BJ (cell line): ENCODE measurements around the gene CFAP97D2. TPM values are rescaled to one million over a fixed set of nuclear protein-coding genes. Genes with fewer than 3 reads are reported as not detected.

Experiments used
- CTCF ChIA-PET: fragments of 350-600 bp; formaldehyde crosslinking; extraction: SDS; loops from one replicate; lab custom pipeline; 2021; ENCODE audit warnings: antibody characterized with exemption, inconsistent platforms; lab: Yijun Ruan, JAX
- POLR2A ChIA-PET: fragments of 300-600 bp; sonication (Branson Sonifier 250); formaldehyde crosslinking; extraction: SDS; loops from one replicate; lab custom pipeline; 2021; ENCODE audit warnings: antibody characterized with exemption; lab: Charles Lee
- DNase-seq: peaks from one replicate; pipeline ENCODE4 v3.0.0-alpha.2; 2011; ENCODE audit warnings: low read depth
- H3K27me3 ChIP-seq: 2 replicates; pipeline ENCODE4 v1.6.0; 2011; ENCODE audit warnings: low read length; ENCODE audit not compliant: control insufficient read depth, insufficient read depth
- H3K36me3 ChIP-seq: 2 replicates; pipeline ENCODE4 v1.5.1; 2011; ENCODE audit warnings: low read length; ENCODE audit not compliant: control insufficient read depth, insufficient read depth
- H3K4me3 ChIP-seq: 2 replicates; pipeline ENCODE4 v1.5.1; 2011; ENCODE audit warnings: low read depth, mild to moderate bottlenecking, control low read depth, low read length
- polyA plus RNA-seq: library from polyadenylated mRNA; depleted of rRNA; stranded (reverse); fragments of >200 nt; gene quantifications from 2 replicates; pipeline ENCODE4 v1.2.3, GENCODE V29; 2011
- TF ChIP-seq, protein P1 (sequence below): IDR thresholded peaks from 2 replicates; pipeline ENCODE4 v1.5.1; 2011; ENCODE audit warnings: low read depth, mild to moderate bottlenecking, control low read depth, inconsistent platforms, low read length, moderate library complexity; ENCODE audit not compliant: insufficient read depth

Gene CFAP97D2
- polyA plus RNA-seq, 1 experiment: not detected

DNA sequence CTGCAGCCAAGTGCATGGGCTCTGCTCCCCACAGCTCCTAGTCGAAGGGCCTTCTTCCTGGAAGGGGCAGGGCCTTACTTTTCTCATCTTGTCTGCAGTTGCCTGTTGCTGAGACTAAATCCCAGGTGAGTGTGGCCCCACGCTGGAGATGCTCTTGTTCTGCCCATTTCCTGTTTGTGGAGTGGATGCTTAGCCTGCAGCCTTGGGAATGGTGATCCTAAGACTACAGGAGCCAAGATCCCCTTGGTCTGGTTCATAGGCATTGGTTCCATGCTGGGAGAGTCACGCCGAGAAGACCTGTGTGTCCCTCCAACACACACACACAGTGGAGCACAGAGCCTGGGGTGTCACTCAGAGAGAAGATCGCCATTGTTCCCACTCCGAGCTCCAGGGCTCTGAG lies 23.5 kb downstream of the CFAP97D2 start:
- TF ChIP-seq, protein P1, sequence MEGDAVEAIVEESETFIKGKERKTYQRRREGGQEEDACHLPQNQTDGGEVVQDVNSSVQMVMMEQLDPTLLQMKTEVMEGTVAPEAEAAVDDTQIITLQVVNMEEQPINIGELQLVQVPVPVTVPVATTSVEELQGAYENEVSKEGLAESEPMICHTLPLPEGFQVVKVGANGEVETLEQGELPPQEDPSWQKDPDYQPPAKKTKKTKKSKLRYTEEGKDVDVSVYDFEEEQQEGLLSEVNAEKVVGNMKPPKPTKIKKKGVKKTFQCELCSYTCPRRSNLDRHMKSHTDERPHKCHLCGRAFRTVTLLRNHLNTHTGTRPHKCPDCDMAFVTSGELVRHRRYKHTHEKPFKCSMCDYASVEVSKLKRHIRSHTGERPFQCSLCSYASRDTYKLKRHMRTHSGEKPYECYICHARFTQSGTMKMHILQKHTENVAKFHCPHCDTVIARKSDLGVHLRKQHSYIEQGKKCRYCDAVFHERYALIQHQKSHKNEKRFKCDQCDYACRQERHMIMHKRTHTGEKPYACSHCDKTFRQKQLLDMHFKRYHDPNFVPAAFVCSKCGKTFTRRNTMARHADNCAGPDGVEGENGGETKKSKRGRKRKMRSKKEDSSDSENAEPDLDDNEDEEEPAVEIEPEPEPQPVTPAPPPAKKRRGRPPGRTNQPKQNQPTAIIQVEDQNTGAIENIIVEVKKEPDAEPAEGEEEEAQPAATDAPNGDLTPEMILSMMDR: no peak
- peaks cover 21% of the 10 kb centered on the region for H3K27me3 ChIP-seq
- ChIA-PET CTCF (interaction anchor here (1.4 kb wide), 1 partner anchor 12 kb away, joined by 3 read pairs; no protein-coding TSS in a partner anchor), POLR2A (interaction anchor here (0.6 kb wide), 1 partner anchor 57 kb away, joined by 3 read pairs; no protein-coding TSS in a partner anchor)
- no peak for DNase-seq
- no peak overlapping the region for H3K4me3 ChIP-seq
- no peaks in the 10 kb centered on the region for H3K36me3 ChIP-seq

DNA sequence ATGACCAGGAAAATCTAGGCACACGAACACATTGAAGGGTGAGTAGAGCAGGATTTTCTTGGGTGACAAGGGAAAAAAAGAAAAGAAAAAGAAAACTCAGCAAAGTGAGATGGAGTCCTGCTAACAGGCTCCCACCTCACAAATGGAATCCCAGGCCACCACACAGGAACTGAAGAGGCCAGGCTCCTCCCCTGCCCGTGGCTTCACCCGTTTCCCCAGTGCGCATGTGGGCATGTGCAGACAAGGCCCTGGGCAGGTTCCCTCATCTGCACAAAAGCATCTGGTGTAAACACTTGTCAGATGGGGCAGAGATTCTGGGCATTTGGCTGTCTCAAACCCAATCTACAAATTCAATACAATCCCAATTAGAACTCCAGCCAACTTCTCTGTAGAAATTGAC lies 24.5 kb downstream of the CFAP97D2 start:
- Histone ChIP-seq H3K4me3 (no peak overlapping the region), H3K36me3 (no peaks in the 10 kb centered on the region), H3K27me3 (peaks cover 21% of the 10 kb centered on the region)
- TF ChIP-seq, protein P1: no peak
- DNase-seq: no peak
- POLR2A ChIA-PET: no interaction called here
- CTCF ChIA-PET: no interaction called here

DNA sequence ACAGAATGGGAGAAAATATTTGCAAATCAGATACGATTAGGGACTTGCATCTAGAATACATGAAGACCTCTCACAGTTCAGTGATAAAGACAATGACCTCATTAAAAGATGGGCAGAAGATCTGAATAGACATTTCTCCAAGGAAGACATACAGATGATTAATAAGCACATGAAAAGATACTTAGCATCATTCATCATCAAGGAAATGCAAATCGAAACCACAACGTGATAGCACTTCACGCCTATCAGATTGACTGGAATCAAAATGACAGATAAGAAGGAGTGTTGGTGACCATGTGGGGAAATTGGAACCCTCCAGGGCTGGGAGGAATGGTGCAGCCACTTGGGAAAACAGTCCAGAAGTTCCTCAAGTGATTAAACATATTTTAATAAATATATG lies 25.8 kb downstream of the CFAP97D2 start:
- CTCF ChIA-PET: interaction anchor here (1.4 kb wide), 1 partner anchor 21 kb away, joined by 3 read pairs; no protein-coding TSS in a partner anchor

DNA sequence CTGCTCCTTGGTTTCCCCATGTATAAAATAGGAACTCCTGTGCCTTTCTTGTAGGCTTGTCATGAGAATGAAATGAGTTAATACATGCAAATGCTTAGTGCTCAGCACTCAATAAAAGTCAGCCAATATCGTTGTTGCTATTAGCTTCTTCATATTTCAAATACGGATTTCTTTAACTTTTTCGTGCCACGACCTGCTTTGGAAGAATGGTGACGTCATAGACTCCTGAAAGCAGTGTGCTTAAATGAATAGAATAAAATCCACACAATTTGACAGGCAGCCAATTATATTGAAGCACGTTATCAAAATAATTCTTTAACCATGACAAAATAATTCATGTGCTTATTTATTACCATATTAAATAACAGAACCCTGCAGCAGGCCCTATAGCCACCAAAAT lies 29.1 kb downstream of the CFAP97D2 start:
- ChIA-PET POLR2A (no interaction called here), CTCF (no interaction called here)
- Histone ChIP-seq H3K4me3 (no peak overlapping the region), H3K36me3 (no peaks in the 10 kb centered on the region), H3K27me3 (peaks cover 9% of the 10 kb centered on the region)
- TF ChIP-seq, protein P1: no peak
- no peak for DNase-seq

More for the DNA sequence above, 25.8 kb downstream of the CFAP97D2 start:
- TF ChIP-seq, protein P1: no peak
- no peak for DNase-seq
- POLR2A ChIA-PET: no interaction called here
- H3K4me3 ChIP-seq: no peak overlapping the region
- H3K27me3 ChIP-seq: peaks cover 21% of the 10 kb centered on the region
- no peaks in the 10 kb centered on the region for H3K36me3 ChIP-seq

DNA sequence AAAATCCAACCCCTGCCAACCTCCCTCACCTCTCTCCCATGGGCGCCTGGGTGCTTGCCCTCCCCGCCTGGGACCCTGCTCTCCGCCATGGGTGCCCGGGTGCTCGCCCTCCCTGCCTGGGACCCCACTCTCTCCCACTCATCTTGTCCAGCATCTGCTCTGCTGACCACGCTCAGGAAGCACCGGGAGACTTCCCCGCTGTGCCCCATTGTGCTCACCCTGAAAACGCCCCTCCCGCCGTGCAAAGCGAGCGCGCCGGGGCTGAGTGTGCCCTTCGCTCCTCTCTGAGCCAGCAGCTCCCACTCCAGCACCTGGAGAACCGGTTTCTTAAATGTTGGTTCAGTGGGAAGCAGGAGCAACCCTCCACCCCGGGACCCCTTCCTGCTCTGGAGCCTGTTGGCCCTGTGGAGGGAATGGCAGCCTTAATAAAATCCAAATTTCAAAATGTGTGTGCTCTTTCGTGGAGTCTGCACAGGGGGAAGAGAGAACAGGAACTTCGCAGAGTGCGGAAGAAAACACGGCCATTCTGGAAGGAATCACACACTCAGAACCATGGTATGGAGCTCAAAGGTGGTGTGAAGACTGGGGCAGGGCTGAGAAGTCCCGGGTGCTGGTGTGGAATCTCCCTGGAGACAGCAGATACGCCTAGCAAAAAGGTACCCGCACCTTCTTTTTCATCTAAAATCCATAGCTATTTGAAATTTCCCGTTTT lies 32.5 kb downstream of the CFAP97D2 start:
- ChIA-PET POLR2A (interaction anchor here (0.6 kb wide), 1 partner anchor 555 kb away, joined by 12 read pairs; no protein-coding TSS in a partner anchor), CTCF (interaction anchor here (1.3 kb wide), 1 partner anchor 15 kb away, joined by 3 read pairs; no protein-coding TSS in a partner anchor)
- no peak for DNase-seq
- H3K4me3 ChIP-seq: no peak overlapping the region
- no peaks in the 10 kb centered on the region for H3K36me3 ChIP-seq
- peaks cover 2% of the 10 kb centered on the region; the same call in 1 of the 2 replicates for H3K27me3 ChIP-seq
- TF ChIP-seq, protein P1: no peak
